GM12891 (cell line): ENCODE measurements around the gene AUH.

Source experiments
- POLR2A ChIP-seq: IDR thresholded peaks from 2 replicates; pipeline ENCODE4 v1.6.1; 2011; ENCODE audit warnings: low read depth, low read length, control low read depth
- POLR2AphosphoS5 ChIP-seq: IDR thresholded peaks from 2 replicates; pipeline ENCODE4 v1.6.1; 2011; ENCODE audit warnings: low read depth, low read length, control low read depth
- TAF1 ChIP-seq: IDR thresholded peaks from 2 replicates; pipeline ENCODE4 v1.6.1; 2011; ENCODE audit warnings: low read depth, low read length, control low read depth

GRCh38 chr9:91185193-91185886 lies 176.4 kb downstream of the AUH start:
- TF ChIP-seq POLR2A, result no peak
- no peak for TF ChIP-seq TAF1
- TF ChIP-seq POLR2AphosphoS5, result no peak
